ENCODE data around the gene ETS1. TPM values are rescaled to one million over a fixed set of nuclear protein-coding genes. Genes with fewer than 3 reads are reported as not detected.

ETS1 gene
- total RNA-seq, 3 donors from 2014 or later (not counting 1 experiment from before 2014, with no cell fraction given): 532 to 684 (median 589) TPM

DNA sequence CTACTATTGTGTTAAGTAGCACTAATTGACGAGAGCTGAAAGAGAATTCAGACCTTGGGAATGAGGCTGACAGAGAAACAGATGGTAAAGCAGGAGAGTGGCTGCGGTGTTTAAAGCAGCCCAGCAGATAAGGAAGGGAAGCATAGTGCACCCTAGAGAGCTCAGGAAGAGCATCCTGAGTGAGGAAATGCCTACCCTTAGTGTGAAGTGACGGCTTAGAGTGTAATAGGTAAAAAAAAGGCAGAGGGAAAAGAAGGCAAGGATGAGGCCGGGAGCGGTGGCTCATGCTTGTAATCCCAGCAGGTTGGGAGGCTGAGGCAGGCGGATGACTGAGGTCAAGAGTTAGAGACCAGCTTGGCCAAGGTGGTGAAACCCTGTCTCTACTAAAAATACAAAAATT, 22.4 kb upstream of the ETS1 start:
- intact Hi-C loops (cut with micrococcal nuclease): no loop called here
- TF ChIP-seq CTCF (IDR thresholded peaks at IDR 0.05): no peak
- Histone ChIP-seq H3K27ac (ENCODE audit: low read length) (peak overlapping the region; percentile 67), H3K27me3 (ENCODE audit: control insufficient read depth, insufficient read depth, low read length) (no peaks in the 10 kb centered on the region), H3K4me3 (ENCODE audit: low read length) (no peak overlapping the region), H3K36me3 (ENCODE audit: control insufficient read depth, insufficient read depth, low read length) (no peaks in the 10 kb centered on the region), H3K4me1 (ENCODE audit: control insufficient read depth, insufficient read depth, low read length) (peaks cover 38% of the 10 kb centered on the region), H3K9me3 (ENCODE audit: control insufficient read depth, insufficient read depth, low read length) (no peaks in the 10 kb centered on the region)
- 83% methylated on average over 6 of the region's 6 CpGs for WGBS (ENCODE audit: insufficient coverage)
- H3K9me3 Mint-ChIP-seq: no peaks in the 10 kb centered on the region
- peak overlapping the region; percentile 6 for H3K4me3 Mint-ChIP-seq
- ATAC-seq (no peak), DNase-seq (peak in 1 of 2 donors; percentile 33)
- no peaks in the 10 kb centered on the region for H3K27me3 Mint-ChIP-seq (ENCODE audit: low read depth in 2 of 2)
- no peaks in the 10 kb centered on the region for H3K36me3 Mint-ChIP-seq
- peak overlapping the region; percentile 88 to 93 for H3K27ac Mint-ChIP-seq
- H3K4me1 Mint-ChIP-seq: peaks cover 31 to 34% of the 10 kb centered on the region in 2 donors

GRCh38 chr11:128608746-128609407, 21.5 kb upstream of the ETS1 start:
- H3K36me3 ChIP-seq (ENCODE audit: control insufficient read depth, insufficient read depth, low read length): no peaks in the 10 kb centered on the region
- Mint-ChIP-seq H3K9me3 (no peaks in the 10 kb centered on the region), H3K36me3 (no peaks in the 10 kb centered on the region), H3K27me3 (ENCODE audit: low read depth in 2 of 2) (no peaks in the 10 kb centered on the region), H3K27ac (no peak overlapping the region), H3K4me1 (peaks cover 34 to 35% of the 10 kb centered on the region in 2 donors), H3K4me3 (no peak overlapping the region)
- no peak for ATAC-seq
- H3K27me3 ChIP-seq (ENCODE audit: control insufficient read depth, insufficient read depth, low read length): no peaks in the 10 kb centered on the region
- no peaks in the 10 kb centered on the region for H3K9me3 ChIP-seq (ENCODE audit: control insufficient read depth, insufficient read depth, low read length)
- intact Hi-C loops (cut with micrococcal nuclease): no loop called here
- peak overlapping the region; percentile 17 for H3K27ac ChIP-seq (ENCODE audit: low read length)
- peak in 1 of 2 donors; percentile 27 for DNase-seq
- H3K4me1 ChIP-seq (ENCODE audit: control insufficient read depth, insufficient read depth, low read length): peaks cover 38% of the 10 kb centered on the region
- H3K4me3 ChIP-seq (ENCODE audit: low read length): no peak overlapping the region
- TF ChIP-seq CTCF (IDR thresholded peaks at IDR 0.05): no peak
- 87% methylated on average over 10 of the region's 10 CpGs for WGBS (ENCODE audit: insufficient coverage)

DNA sequence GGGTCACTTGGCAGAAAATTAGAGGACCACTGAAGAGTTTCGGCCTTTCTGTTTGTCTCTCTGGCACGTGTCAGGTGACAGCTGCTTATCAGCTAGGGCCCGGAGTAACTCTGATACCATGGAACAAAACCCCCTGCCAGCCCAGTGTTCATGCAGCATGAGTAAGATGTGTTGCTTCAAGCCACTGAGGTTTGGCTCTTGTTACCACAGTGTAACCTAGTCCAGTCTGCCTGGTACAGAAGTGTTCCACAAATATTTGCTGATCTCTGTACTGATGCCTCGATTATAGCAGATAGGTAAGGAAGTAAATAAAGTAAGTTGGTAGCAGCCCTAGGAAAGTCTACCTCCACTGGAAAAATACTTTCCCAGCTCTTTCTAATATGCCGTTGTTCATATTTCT, 20.5 kb upstream of the ETS1 start:
- H3K4me1 ChIP-seq (ENCODE audit: control insufficient read depth, insufficient read depth, low read length): peaks cover 32% of the 10 kb centered on the region
- Mint-ChIP-seq H3K4me1 (peaks cover 34 to 37% of the 10 kb centered on the region in 2 donors), H3K27ac (peak overlapping the region; percentile 54 to 56), H3K36me3 (no peaks in the 10 kb centered on the region), H3K27me3 (ENCODE audit: low read depth in 2 of 2) (no peaks in the 10 kb centered on the region), H3K4me3 (no peak overlapping the region), H3K9me3 (no peaks in the 10 kb centered on the region)
- H3K4me3 ChIP-seq (ENCODE audit: low read length): no peak overlapping the region
- H3K9me3 ChIP-seq (ENCODE audit: control insufficient read depth, insufficient read depth, low read length): no peaks in the 10 kb centered on the region
- TF ChIP-seq CTCF (IDR thresholded peaks at IDR 0.05): no peak
- peak in 2 of 3 donors; percentile 53 to 76 for ATAC-seq
- WGBS (ENCODE audit: insufficient coverage): 92% methylated on average over 4 of the region's 5 CpGs
- H3K27me3 ChIP-seq (ENCODE audit: control insufficient read depth, insufficient read depth, low read length): no peaks in the 10 kb centered on the region
- no peak overlapping the region for H3K27ac ChIP-seq (ENCODE audit: low read length)
- intact Hi-C loops (cut with micrococcal nuclease): no loop called here
- DNase-seq: no peak
- no peaks in the 10 kb centered on the region for H3K36me3 ChIP-seq (ENCODE audit: control insufficient read depth, insufficient read depth, low read length)

DNA sequence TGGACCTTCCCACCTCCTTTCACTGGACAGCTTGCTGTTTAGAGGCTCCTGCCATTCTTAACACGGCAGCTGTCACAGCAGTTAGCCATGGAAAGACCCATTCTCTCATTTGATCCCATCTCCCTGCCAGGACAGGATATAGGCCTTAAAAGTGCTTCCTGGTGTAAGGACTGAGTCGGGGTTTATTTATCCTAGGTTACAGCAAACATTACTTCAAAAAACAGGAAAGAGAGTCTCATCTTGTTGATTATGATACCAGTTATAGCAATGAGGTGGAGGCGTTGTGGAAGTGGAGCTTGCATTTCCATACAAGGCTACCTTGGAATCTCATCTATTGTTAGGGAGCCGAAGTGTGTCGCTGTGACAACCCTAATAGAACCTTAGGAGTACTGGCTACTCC, 17.4 kb upstream of the ETS1 start:
- H3K27ac Mint-ChIP-seq: no peak overlapping the region
- intact Hi-C loops (cut with micrococcal nuclease): no loop called here
- no peaks in the 10 kb centered on the region for H3K9me3 Mint-ChIP-seq
- no peaks in the 10 kb centered on the region for H3K27me3 ChIP-seq (ENCODE audit: control insufficient read depth, insufficient read depth, low read length)
- H3K27ac ChIP-seq (ENCODE audit: low read length): no peak overlapping the region
- H3K4me1 ChIP-seq (ENCODE audit: control insufficient read depth, insufficient read depth, low read length): peaks cover 11% of the 10 kb centered on the region
- H3K36me3 Mint-ChIP-seq: no peaks in the 10 kb centered on the region
- H3K36me3 ChIP-seq (ENCODE audit: control insufficient read depth, insufficient read depth, low read length): no peaks in the 10 kb centered on the region
- H3K4me1 Mint-ChIP-seq: peaks cover 14 to 18% of the 10 kb centered on the region in 2 donors
- no peak for ATAC-seq
- H3K4me3 Mint-ChIP-seq: no peak overlapping the region
- no peak for TF ChIP-seq CTCF (IDR thresholded peaks at IDR 0.05)
- H3K4me3 ChIP-seq (ENCODE audit: low read length): no peak overlapping the region
- H3K27me3 Mint-ChIP-seq (ENCODE audit: low read depth in 2 of 2): peaks cover 0 to 5% of the 10 kb centered on the region in 2 donors
- DNase-seq: no peak
- H3K9me3 ChIP-seq (ENCODE audit: control insufficient read depth, insufficient read depth, low read length): no peaks in the 10 kb centered on the region
- WGBS (ENCODE audit: insufficient coverage): 95% methylated on average over 4 of the region's 5 CpGs
